Suprapubic skin (tissue), 3 donors: ENCODE results near the gene PTPRN2.

Experiments
- POLR2A ChIP-seq, 2 donors: fragments of 450-650 bp; IDR thresholded peaks; one replicate each; pipeline ENCODE4 v1.6.1; 2017; ENCODE audit warnings: antibody characterized with exemption in 2 of 2, mild to moderate bottlenecking in 2 of 2, moderate library complexity in 2 of 2
- TF ChIP-seq, protein P1 (sequence below), 2 donors: fragments of 200-600 bp in 1 of 2; fragments of 450-650 bp in 1 of 2; sonication (generic) in 1 of 2; IDR thresholded peaks; one replicate each; pipeline ENCODE4 v1.5.1; 2016 to 2019; ENCODE audit warnings: antibody characterized with exemption in 2 of 2, mild to moderate bottlenecking in 1 of 2, moderate library complexity in 1 of 2

GRCh38 chr7:157543791-157544190 is 1043.8 kb downstream of the PTPRN2 start:
- TF ChIP-seq, protein P1, sequence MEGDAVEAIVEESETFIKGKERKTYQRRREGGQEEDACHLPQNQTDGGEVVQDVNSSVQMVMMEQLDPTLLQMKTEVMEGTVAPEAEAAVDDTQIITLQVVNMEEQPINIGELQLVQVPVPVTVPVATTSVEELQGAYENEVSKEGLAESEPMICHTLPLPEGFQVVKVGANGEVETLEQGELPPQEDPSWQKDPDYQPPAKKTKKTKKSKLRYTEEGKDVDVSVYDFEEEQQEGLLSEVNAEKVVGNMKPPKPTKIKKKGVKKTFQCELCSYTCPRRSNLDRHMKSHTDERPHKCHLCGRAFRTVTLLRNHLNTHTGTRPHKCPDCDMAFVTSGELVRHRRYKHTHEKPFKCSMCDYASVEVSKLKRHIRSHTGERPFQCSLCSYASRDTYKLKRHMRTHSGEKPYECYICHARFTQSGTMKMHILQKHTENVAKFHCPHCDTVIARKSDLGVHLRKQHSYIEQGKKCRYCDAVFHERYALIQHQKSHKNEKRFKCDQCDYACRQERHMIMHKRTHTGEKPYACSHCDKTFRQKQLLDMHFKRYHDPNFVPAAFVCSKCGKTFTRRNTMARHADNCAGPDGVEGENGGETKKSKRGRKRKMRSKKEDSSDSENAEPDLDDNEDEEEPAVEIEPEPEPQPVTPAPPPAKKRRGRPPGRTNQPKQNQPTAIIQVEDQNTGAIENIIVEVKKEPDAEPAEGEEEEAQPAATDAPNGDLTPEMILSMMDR (IDR thresholded peaks at IDR 0.05): no peak
- TF ChIP-seq POLR2A (IDR thresholded peaks at IDR 0.05): no peak
